Measurements from ENCODE around the gene RAB15. TPM values are rescaled to one million over a fixed set of nuclear protein-coding genes. Genes with fewer than 3 reads are reported as not detected.

RAB15 gene
- 3.8 TPM for polyA plus RNA-seq (2012; ENCODE audit: insufficient read length, low read depth)

DNA sequence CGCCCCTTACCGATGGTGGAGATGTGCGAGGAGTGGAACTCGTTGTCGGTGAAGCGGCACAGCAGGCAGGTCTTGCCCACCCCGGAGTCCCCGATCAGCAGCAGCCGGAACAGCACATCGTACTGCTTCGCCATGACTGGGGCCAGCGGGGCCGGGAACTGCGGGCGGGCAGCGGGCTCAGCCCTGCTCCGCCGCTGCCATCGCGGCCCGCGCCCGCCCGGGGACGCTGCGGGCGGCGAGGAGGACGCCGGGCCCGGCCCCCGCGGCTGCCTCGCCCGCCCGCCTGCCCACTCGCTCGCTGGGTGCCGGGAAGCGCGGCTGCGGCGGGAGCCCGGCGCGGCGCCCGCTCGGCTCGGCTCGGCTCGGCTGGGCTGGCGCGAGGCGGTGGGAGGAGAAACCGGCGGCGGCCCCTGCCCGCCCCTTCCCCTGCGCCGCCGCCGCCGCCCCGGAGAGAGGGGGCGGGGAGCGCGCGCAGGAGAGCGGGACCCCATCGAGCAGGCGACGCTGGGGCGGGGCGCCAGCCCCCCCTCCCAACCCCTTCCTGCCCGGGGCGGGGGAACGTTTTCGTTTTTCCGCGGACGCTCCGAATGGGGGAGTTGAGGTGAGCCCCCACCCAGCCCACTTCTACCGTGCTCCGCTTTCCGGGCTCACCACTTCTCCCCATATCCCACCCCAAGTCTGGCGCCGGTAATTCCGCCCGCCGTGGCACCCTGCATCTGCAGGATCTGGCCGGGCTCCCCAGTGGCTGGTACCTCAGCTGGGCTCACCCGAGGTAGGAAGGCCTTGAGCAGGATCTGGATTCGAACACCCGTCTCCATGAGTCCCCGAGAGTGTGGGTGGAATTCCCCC lies at the start of gene RAB15:
Gene RAB15 (minus strand): TSS at position 394 of the 849 bp plus-strand sequence. CDS start 260 bp downstream, at position 134.
- TF ChIP-seq FOXP2 (optimal IDR thresholded peaks at IDR 0.05; ENCODE audit: borderline replicate concordance, extremely low read depth, extremely low read length, insufficient read depth) (no peak), SIN3A (IDR thresholded peaks at IDR 0.05; ENCODE audit: borderline replicate concordance, insufficient read depth, low read length) (no peak), POLR2AphosphoS5 (IDR thresholded peaks at IDR 0.05; ENCODE audit: low read depth, low read length) (no peak), TAF1 (IDR thresholded peaks at IDR 0.05; ENCODE audit: borderline replicate concordance, insufficient read depth, low read length) (no peak)
- TF ChIP-seq, protein P1, sequence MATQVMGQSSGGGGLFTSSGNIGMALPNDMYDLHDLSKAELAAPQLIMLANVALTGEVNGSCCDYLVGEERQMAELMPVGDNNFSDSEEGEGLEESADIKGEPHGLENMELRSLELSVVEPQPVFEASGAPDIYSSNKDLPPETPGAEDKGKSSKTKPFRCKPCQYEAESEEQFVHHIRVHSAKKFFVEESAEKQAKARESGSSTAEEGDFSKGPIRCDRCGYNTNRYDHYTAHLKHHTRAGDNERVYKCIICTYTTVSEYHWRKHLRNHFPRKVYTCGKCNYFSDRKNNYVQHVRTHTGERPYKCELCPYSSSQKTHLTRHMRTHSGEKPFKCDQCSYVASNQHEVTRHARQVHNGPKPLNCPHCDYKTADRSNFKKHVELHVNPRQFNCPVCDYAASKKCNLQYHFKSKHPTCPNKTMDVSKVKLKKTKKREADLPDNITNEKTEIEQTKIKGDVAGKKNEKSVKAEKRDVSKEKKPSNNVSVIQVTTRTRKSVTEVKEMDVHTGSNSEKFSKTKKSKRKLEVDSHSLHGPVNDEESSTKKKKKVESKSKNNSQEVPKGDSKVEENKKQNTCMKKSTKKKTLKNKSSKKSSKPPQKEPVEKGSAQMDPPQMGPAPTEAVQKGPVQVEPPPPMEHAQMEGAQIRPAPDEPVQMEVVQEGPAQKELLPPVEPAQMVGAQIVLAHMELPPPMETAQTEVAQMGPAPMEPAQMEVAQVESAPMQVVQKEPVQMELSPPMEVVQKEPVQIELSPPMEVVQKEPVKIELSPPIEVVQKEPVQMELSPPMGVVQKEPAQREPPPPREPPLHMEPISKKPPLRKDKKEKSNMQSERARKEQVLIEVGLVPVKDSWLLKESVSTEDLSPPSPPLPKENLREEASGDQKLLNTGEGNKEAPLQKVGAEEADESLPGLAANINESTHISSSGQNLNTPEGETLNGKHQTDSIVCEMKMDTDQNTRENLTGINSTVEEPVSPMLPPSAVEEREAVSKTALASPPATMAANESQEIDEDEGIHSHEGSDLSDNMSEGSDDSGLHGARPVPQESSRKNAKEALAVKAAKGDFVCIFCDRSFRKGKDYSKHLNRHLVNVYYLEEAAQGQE (IDR thresholded peaks at IDR 0.05; ENCODE audit: insufficient read depth in 1 of 2, low read depth in 2 of 2, low read length in 2 of 2), result no peak

DNA sequence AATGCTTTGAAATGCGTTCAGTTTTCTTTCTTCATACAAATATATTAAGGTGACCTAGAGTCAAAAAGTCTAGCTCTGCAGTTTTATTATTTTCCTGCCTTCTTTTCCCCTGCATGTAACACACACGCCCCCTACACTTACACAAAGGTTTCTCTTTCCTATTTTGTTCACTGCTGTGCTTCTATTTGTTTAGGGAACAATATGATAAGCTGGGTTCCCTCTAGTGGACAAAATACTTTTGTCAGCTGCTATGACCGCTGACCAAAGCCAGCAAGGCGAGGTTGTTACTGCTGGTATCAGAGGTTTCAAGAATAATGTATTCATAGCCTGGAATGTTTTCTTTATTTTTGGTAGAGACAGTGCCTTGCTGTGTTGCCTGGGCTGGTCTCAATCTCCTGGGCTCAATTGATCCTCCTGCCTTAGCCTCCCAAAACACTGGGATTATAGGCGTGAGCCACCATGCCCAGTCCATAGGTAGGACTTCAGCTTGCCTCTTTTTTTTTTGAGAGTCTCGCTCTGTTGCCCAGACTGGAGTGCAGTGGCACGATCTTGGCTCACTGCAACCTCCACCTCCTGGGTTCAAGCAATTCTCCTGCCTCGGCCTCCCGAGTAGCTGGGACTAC lies 47.9 kb upstream of the RAB15 start:
- TF ChIP-seq, protein P1 (IDR thresholded peaks at IDR 0.05; ENCODE audit: insufficient read depth in 1 of 2, low read depth in 2 of 2, low read length in 2 of 2), result no peak
- TF ChIP-seq TAF1 (IDR thresholded peaks at IDR 0.05; ENCODE audit: borderline replicate concordance, insufficient read depth, low read length) (no peak), POLR2AphosphoS5 (IDR thresholded peaks at IDR 0.05; ENCODE audit: low read depth, low read length) (no peak), FOXP2 (optimal IDR thresholded peaks at IDR 0.05; ENCODE audit: borderline replicate concordance, extremely low read depth, extremely low read length, insufficient read depth) (no peak), SIN3A (IDR thresholded peaks at IDR 0.05; ENCODE audit: borderline replicate concordance, insufficient read depth, low read length) (no peak)

DNA sequence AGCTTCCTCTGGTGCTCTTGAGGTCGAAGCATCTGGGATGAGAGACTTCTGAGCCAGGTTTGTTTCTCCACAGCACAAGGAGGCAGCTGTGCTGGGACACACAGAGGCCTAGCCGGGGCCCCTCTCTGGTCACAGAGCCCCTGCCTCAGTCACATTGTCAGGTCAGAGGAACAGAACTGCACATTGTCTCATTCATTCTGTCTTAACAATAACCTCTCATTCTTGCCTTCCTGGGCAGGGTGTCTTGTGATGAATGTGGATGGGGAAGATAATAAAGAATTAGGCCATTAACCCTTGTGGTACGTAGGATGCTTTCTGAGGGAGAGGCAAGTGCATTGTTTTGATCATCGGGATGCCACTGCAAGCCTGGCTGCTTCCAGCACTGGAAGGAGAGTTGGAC lies 44.3 kb upstream of the RAB15 start:
- TF ChIP-seq FOXP2 (optimal IDR thresholded peaks at IDR 0.05; ENCODE audit: borderline replicate concordance, extremely low read depth, extremely low read length, insufficient read depth) (no peak), POLR2AphosphoS5 (IDR thresholded peaks at IDR 0.05; ENCODE audit: low read depth, low read length) (no peak), SIN3A (IDR thresholded peaks at IDR 0.05; ENCODE audit: borderline replicate concordance, insufficient read depth, low read length) (no peak), TAF1 (IDR thresholded peaks at IDR 0.05; ENCODE audit: borderline replicate concordance, insufficient read depth, low read length) (no peak)
- TF ChIP-seq, protein P1 (IDR thresholded peaks at IDR 0.05; ENCODE audit: insufficient read depth in 1 of 2, low read depth in 2 of 2, low read length in 2 of 2), result no peak

DNA sequence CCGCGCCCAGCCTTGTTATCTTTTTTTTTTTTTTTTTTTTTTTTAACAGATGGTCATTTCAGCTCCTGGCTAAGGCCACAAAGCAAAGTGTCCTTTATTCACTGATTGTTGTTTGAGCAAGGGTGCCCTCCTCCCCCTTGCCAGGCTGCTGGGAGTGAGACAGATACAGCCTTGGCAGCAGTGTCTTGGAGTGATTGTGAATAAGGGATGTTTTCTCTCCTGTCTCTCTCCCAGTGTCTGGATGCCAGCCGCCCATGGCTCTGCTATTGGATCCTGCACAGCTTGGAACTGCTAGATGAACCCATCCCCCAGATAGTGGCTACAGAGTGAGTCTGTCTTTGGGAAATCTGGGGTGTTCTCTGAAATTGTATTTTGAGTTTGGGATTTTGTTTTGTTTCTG lies 43.3 kb upstream of the RAB15 start:
- TF ChIP-seq SIN3A (IDR thresholded peaks at IDR 0.05; ENCODE audit: borderline replicate concordance, insufficient read depth, low read length) (no peak), POLR2AphosphoS5 (IDR thresholded peaks at IDR 0.05; ENCODE audit: low read depth, low read length) (no peak), FOXP2 (optimal IDR thresholded peaks at IDR 0.05; ENCODE audit: borderline replicate concordance, extremely low read depth, extremely low read length, insufficient read depth) (no peak), TAF1 (IDR thresholded peaks at IDR 0.05; ENCODE audit: borderline replicate concordance, insufficient read depth, low read length) (no peak)
- TF ChIP-seq, protein P1 (IDR thresholded peaks at IDR 0.05; ENCODE audit: insufficient read depth in 1 of 2, low read depth in 2 of 2, low read length in 2 of 2), result no peak
